HCT116 (cell line): Measurements from ENCODE around the gene TNFSF11.

ENCODE experiments used
- ATF3 ChIP-seq: IDR thresholded peaks from 2 replicates; pipeline ENCODE4 v1.6.1; 2012
- CTCF ChIP-seq, 3 experiments: fragments of 200-600 bp in 1 of 3; sonication (generic) in 1 of 3; IDR thresholded peaks in 2 of 3; conservative IDR thresholded peaks in 1 of 3; 2 replicates each; pipeline ENCODE4 v1.5.1; 2012 to 2017; ENCODE audit warnings: low read depth in 2 of 3, low read length in 2 of 3, antibody characterized with exemption in 1 of 3, borderline replicate concordance in 1 of 3, control low read depth in 1 of 3, mild to moderate bottlenecking in 1 of 3, mixed read lengths in 1 of 3, mixed run types in 1 of 3, moderate library complexity in 1 of 3; ENCODE audit not compliant: insufficient read depth in 1 of 3
- EZH2 ChIP-seq: fragments of 200-600 bp; sonication (generic); IDR thresholded peaks from 2 replicates; pipeline ENCODE4 v1.6.1; 2017; ENCODE audit warnings: antibody characterized with exemption, mixed run types
- POLR2A ChIP-seq: IDR thresholded peaks from 2 replicates; pipeline ENCODE4 v1.7.0; 2011; ENCODE audit warnings: borderline replicate concordance; ENCODE audit not compliant: insufficient read depth, insufficient read length; ENCODE audit errors: extremely low read depth
- POLR2AphosphoS5 ChIP-seq: IDR thresholded peaks from 2 replicates; pipeline ENCODE4 v1.6.1; 2011; ENCODE audit warnings: mild to moderate bottlenecking, low read depth, low read length, moderate library complexity
- REST ChIP-seq: IDR thresholded peaks from 2 replicates; pipeline ENCODE4 v1.6.1; 2012; ENCODE audit warnings: low read depth
- SIN3A ChIP-seq: IDR thresholded peaks from 2 replicates; pipeline ENCODE4 v1.6.1; 2012; ENCODE audit warnings: low read depth
- ZBTB33 ChIP-seq: IDR thresholded peaks from 2 replicates; pipeline ENCODE4 v1.6.1; 2011; ENCODE audit warnings: mild to moderate bottlenecking, low read length, moderate library complexity; ENCODE audit not compliant: insufficient replicate concordance; ENCODE audit errors: extremely low read depth

- TF ChIP-seq CTCF (IDR thresholded peaks at IDR 0.05 in 2 of 3, conservative IDR thresholded peaks at IDR 0.05 in 1 of 3; ENCODE audit: borderline replicate concordance in 1 of 3, insufficient read depth in 1 of 3, low read depth in 2 of 3, low read length in 2 of 3) (no peak), ATF3 (no peak), EZH2 (no peak), POLR2AphosphoS5 (no peak), POLR2A (no peak), SIN3A (no peak), ZBTB33 (no peak), REST (no peak)
Measured at GRCh38 chr13:42628666-42629065, 54.7 kb downstream of the TNFSF11 start.
